Measurements from ENCODE around the gene VAC14.

VAC14 gene

GRCh38 chr16:70715860-70716357, 85.0 kb downstream of the VAC14 start:
- TF ChIP-seq FOXP2 (optimal IDR thresholded peaks at IDR 0.05; ENCODE audit: borderline replicate concordance, extremely low read depth, extremely low read length, insufficient read depth) (no peak), POLR2AphosphoS5 (IDR thresholded peaks at IDR 0.05; ENCODE audit: low read depth, low read length) (no peak), TAF1 (IDR thresholded peaks at IDR 0.05; ENCODE audit: borderline replicate concordance, insufficient read depth, low read length) (no peak), REST (IDR thresholded peaks at IDR 0.05; ENCODE audit: insufficient read depth in 1 of 2, low read depth in 2 of 2, low read length in 2 of 2) (no peak), SIN3A (IDR thresholded peaks at IDR 0.05; ENCODE audit: borderline replicate concordance, insufficient read depth, low read length) (no peak)

GRCh38 chr16:70715055-70715858, 85.7 kb downstream of the VAC14 start:
- no peak for TF ChIP-seq REST (IDR thresholded peaks at IDR 0.05; ENCODE audit: insufficient read depth in 1 of 2, low read depth in 2 of 2, low read length in 2 of 2)
- TF ChIP-seq POLR2AphosphoS5 (IDR thresholded peaks at IDR 0.05; ENCODE audit: low read depth, low read length), result no peak
- TF ChIP-seq FOXP2 (optimal IDR thresholded peaks at IDR 0.05; ENCODE audit: borderline replicate concordance, extremely low read depth, extremely low read length, insufficient read depth), result no peak
- TF ChIP-seq TAF1 (IDR thresholded peaks at IDR 0.05; ENCODE audit: borderline replicate concordance, insufficient read depth, low read length), result no peak
- TF ChIP-seq SIN3A (IDR thresholded peaks at IDR 0.05; ENCODE audit: borderline replicate concordance, insufficient read depth, low read length), result no peak

- TF ChIP-seq TAF1 (IDR thresholded peaks at IDR 0.05; ENCODE audit: borderline replicate concordance, insufficient read depth, low read length), result no peak
- no peak for TF ChIP-seq POLR2AphosphoS5 (IDR thresholded peaks at IDR 0.05; ENCODE audit: low read depth, low read length)
- TF ChIP-seq REST (IDR thresholded peaks at IDR 0.05; ENCODE audit: insufficient read depth in 1 of 2, low read depth in 2 of 2, low read length in 2 of 2), result no peak
- no peak for TF ChIP-seq FOXP2 (optimal IDR thresholded peaks at IDR 0.05; ENCODE audit: borderline replicate concordance, extremely low read depth, extremely low read length, insufficient read depth)
- no peak for TF ChIP-seq SIN3A (IDR thresholded peaks at IDR 0.05; ENCODE audit: borderline replicate concordance, insufficient read depth, low read length)
Observed at GRCh38 chr16:70714581-70715054, 86.3 kb downstream of the VAC14 start.

GRCh38 chr16:70713824-70714223, 87.1 kb downstream of the VAC14 start:
- no peak for TF ChIP-seq SIN3A (IDR thresholded peaks at IDR 0.05; ENCODE audit: borderline replicate concordance, insufficient read depth, low read length)
- no peak for TF ChIP-seq TAF1 (IDR thresholded peaks at IDR 0.05; ENCODE audit: borderline replicate concordance, insufficient read depth, low read length)
- TF ChIP-seq FOXP2 (optimal IDR thresholded peaks at IDR 0.05; ENCODE audit: borderline replicate concordance, extremely low read depth, extremely low read length, insufficient read depth), result no peak
- no peak for TF ChIP-seq REST (IDR thresholded peaks at IDR 0.05; ENCODE audit: insufficient read depth in 1 of 2, low read depth in 2 of 2, low read length in 2 of 2)
- TF ChIP-seq POLR2AphosphoS5 (IDR thresholded peaks at IDR 0.05; ENCODE audit: low read depth, low read length), result no peak
